ENCODE measurements around the gene ZBTB20. TPM values are rescaled to one million over a fixed set of nuclear protein-coding genes. Genes with fewer than 3 reads are reported as not detected.

ZBTB20 gene
- total and polyA plus RNA-seq, 4 donors, result 0.88 to 83.2 (median 20.4) TPM

DNA sequence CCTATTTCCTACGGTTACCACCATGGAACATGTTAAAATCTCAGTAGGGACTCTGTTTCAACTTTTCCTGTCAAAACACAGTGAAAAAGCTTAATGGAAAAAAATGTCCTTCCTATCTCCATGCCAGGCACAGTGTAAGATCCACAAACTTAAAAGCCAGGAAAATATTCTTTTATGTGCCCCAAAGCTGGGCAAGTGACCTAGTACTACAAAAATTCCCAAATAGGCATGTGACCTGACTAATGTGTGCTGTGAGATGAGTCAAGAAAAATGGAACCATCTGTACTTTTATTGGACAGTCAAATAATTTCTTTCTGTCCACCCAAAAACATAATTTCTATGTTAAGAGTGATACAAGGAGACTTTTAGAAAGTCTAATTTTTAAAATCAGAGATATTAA is 406.0 kb downstream of the ZBTB20 start:
- 94% methylated on average over 1 of the region's 1 CpG for WGBS
- Histone ChIP-seq H3K9ac (ENCODE audit: low read depth in 1 of 2, low read length in 2 of 2) (no peak overlapping the region), H3K4me3 (ENCODE audit: low read depth in 1 of 3, low read length in 3 of 3) (no peak overlapping the region), H3K27ac (ENCODE audit: low read depth in 1 of 2, low read length in 2 of 2) (no peak overlapping the region), H3K4me1 (ENCODE audit: control insufficient read depth in 4 of 4, insufficient read depth in 4 of 4, low read length in 3 of 4) (peaks cover 3 to 12% (median 12%) of the 10 kb centered on the region in 4 donors), H3K36me3 (ENCODE audit: control insufficient read depth in 4 of 4, insufficient read depth in 3 of 4, low read depth in 1 of 4, low read length in 3 of 4) (no peaks in the 10 kb centered on the region), H3K9me3 (ENCODE audit: control insufficient read depth in 4 of 4, low read length in 3 of 4) (no peaks in the 10 kb centered on the region), H3K27me3 (ENCODE audit: control insufficient read depth in 4 of 4, insufficient read depth in 4 of 4, low read length in 3 of 4) (no peaks in the 10 kb centered on the region)
- DNase-seq (ENCODE audit: low spot score), result no peak
- no peak for TF ChIP-seq JUND (IDR thresholded peaks at IDR 0.05)
- TF ChIP-seq YY1 (IDR thresholded peaks at IDR 0.05), result no peak
- no peak for TF ChIP-seq FOXA2 (IDR thresholded peaks at IDR 0.05)
- TF ChIP-seq EGR1 (IDR thresholded peaks at IDR 0.05; ENCODE audit: low read depth in 2 of 2), result no peak
- TF ChIP-seq, protein P1, sequence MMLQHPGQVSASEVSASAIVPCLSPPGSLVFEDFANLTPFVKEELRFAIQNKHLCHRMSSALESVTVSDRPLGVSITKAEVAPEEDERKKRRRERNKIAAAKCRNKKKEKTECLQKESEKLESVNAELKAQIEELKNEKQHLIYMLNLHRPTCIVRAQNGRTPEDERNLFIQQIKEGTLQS (IDR thresholded peaks at IDR 0.05), result no peak
- TF ChIP-seq NR2F2 (IDR thresholded peaks at IDR 0.05), result no peak
- TF ChIP-seq, protein P2, sequence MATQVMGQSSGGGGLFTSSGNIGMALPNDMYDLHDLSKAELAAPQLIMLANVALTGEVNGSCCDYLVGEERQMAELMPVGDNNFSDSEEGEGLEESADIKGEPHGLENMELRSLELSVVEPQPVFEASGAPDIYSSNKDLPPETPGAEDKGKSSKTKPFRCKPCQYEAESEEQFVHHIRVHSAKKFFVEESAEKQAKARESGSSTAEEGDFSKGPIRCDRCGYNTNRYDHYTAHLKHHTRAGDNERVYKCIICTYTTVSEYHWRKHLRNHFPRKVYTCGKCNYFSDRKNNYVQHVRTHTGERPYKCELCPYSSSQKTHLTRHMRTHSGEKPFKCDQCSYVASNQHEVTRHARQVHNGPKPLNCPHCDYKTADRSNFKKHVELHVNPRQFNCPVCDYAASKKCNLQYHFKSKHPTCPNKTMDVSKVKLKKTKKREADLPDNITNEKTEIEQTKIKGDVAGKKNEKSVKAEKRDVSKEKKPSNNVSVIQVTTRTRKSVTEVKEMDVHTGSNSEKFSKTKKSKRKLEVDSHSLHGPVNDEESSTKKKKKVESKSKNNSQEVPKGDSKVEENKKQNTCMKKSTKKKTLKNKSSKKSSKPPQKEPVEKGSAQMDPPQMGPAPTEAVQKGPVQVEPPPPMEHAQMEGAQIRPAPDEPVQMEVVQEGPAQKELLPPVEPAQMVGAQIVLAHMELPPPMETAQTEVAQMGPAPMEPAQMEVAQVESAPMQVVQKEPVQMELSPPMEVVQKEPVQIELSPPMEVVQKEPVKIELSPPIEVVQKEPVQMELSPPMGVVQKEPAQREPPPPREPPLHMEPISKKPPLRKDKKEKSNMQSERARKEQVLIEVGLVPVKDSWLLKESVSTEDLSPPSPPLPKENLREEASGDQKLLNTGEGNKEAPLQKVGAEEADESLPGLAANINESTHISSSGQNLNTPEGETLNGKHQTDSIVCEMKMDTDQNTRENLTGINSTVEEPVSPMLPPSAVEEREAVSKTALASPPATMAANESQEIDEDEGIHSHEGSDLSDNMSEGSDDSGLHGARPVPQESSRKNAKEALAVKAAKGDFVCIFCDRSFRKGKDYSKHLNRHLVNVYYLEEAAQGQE (IDR thresholded peaks at IDR 0.05), result no peak
- TF ChIP-seq FOXA1 (IDR thresholded peaks at IDR 0.05), result no peak
- TF ChIP-seq, protein P3, sequence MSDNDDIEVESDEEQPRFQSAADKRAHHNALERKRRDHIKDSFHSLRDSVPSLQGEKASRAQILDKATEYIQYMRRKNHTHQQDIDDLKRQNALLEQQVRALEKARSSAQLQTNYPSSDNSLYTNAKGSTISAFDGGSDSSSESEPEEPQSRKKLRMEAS (IDR thresholded peaks at IDR 0.05), result no peak
- TF ChIP-seq, protein P4, sequence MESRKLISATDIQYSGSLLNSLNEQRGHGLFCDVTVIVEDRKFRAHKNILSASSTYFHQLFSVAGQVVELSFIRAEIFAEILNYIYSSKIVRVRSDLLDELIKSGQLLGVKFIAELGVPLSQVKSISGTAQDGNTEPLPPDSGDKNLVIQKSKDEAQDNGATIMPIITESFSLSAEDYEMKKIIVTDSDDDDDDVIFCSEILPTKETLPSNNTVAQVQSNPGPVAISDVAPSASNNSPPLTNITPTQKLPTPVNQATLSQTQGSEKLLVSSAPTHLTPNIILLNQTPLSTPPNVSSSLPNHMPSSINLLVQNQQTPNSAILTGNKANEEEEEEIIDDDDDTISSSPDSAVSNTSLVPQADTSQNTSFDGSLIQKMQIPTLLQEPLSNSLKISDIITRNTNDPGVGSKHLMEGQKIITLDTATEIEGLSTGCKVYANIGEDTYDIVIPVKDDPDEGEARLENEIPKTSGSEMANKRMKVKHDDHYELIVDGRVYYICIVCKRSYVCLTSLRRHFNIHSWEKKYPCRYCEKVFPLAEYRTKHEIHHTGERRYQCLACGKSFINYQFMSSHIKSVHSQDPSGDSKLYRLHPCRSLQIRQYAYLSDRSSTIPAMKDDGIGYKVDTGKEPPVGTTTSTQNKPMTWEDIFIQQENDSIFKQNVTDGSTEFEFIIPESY (IDR thresholded peaks at IDR 0.05), result no peak
- no peak for TF ChIP-seq SP1 (IDR thresholded peaks at IDR 0.05)

DNA sequence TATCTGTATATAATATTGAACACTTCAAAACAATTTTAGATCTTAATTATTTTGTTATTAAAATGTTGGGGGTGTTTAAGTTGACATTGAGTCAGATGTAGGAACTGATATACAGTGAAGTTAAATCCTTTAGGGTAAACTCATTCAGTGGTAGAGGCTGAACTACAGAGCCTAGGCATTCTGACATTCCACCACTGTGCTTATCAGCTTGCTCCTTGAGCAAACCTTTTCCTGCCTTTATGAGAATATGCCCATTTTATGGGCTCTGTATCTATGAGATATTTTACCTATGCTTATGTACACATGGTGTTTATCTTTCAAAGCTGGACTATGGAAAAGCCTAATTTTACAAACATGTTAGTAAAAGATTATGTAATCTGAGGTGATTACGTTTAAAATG is 407.5 kb downstream of the ZBTB20 start:
- Histone ChIP-seq H3K27ac (ENCODE audit: low read depth in 1 of 2, low read length in 2 of 2) (no peak overlapping the region), H3K9ac (ENCODE audit: low read depth in 1 of 2, low read length in 2 of 2) (no peak overlapping the region), H3K4me1 (ENCODE audit: control insufficient read depth in 4 of 4, insufficient read depth in 4 of 4, low read length in 3 of 4) (peaks cover 3 to 10% (median 6%) of the 10 kb centered on the region in 4 donors), H3K36me3 (ENCODE audit: control insufficient read depth in 4 of 4, insufficient read depth in 3 of 4, low read depth in 1 of 4, low read length in 3 of 4) (no peaks in the 10 kb centered on the region), H3K9me3 (ENCODE audit: control insufficient read depth in 4 of 4, low read length in 3 of 4) (no peaks in the 10 kb centered on the region), H3K4me3 (ENCODE audit: low read depth in 1 of 3, low read length in 3 of 3) (no peak overlapping the region), H3K27me3 (ENCODE audit: control insufficient read depth in 4 of 4, insufficient read depth in 4 of 4, low read length in 3 of 4) (no peaks in the 10 kb centered on the region)
- WGBS, result 71% methylated on average over 1 of the region's 1 CpG
- TF ChIP-seq, protein P1 (IDR thresholded peaks at IDR 0.05), result no peak
- TF ChIP-seq TAF1 (conservative IDR thresholded peaks at IDR 0.05), result no peak
- no peak for TF ChIP-seq SP1 (IDR thresholded peaks at IDR 0.05)
- no peak for TF ChIP-seq JUND (IDR thresholded peaks at IDR 0.05)
- no peak for TF ChIP-seq RAD21 (IDR thresholded peaks at IDR 0.05)
- TF ChIP-seq, protein P4 (IDR thresholded peaks at IDR 0.05), result no peak
- TF ChIP-seq, protein P3 (IDR thresholded peaks at IDR 0.05), result no peak
- TF ChIP-seq YY1 (IDR thresholded peaks at IDR 0.05), result no peak
- no peak for TF ChIP-seq RXRA (IDR thresholded peaks at IDR 0.05)
- TF ChIP-seq FOXA2 (IDR thresholded peaks at IDR 0.05), result no peak
- TF ChIP-seq, protein P2 (IDR thresholded peaks at IDR 0.05), result no peak
- TF ChIP-seq, protein P5, sequence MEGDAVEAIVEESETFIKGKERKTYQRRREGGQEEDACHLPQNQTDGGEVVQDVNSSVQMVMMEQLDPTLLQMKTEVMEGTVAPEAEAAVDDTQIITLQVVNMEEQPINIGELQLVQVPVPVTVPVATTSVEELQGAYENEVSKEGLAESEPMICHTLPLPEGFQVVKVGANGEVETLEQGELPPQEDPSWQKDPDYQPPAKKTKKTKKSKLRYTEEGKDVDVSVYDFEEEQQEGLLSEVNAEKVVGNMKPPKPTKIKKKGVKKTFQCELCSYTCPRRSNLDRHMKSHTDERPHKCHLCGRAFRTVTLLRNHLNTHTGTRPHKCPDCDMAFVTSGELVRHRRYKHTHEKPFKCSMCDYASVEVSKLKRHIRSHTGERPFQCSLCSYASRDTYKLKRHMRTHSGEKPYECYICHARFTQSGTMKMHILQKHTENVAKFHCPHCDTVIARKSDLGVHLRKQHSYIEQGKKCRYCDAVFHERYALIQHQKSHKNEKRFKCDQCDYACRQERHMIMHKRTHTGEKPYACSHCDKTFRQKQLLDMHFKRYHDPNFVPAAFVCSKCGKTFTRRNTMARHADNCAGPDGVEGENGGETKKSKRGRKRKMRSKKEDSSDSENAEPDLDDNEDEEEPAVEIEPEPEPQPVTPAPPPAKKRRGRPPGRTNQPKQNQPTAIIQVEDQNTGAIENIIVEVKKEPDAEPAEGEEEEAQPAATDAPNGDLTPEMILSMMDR (IDR thresholded peaks at IDR 0.05; ENCODE audit: low read depth, low read length, missing input control), result no peak
- no peak for TF ChIP-seq FOXA1 (IDR thresholded peaks at IDR 0.05)
- no peak for TF ChIP-seq NR2F2 (IDR thresholded peaks at IDR 0.05)
- TF ChIP-seq EGR1 (IDR thresholded peaks at IDR 0.05; ENCODE audit: low read depth in 2 of 2), result no peak
- no peak for TF ChIP-seq HNF4G (IDR thresholded peaks at IDR 0.05)
- TF ChIP-seq HNF4A (conservative IDR thresholded peaks at IDR 0.05), result no peak
- DNase-seq (ENCODE audit: low spot score), result no peak

All from liver (tissue), 9 donors.